Fibroblast of skin of abdomen (primary cell): ENCODE measurements around the gene MARCHF7.
"Not testable (repeated sequence)": the region's sequence is repeated elsewhere in the genome, so short reads cannot be mapped to it uniquely, and the experiment has no call there.

Experiments
- DNase-seq: peaks from one replicate; pipeline ENCODE4 v3.0.0-alpha.2; 2013

MARCHF7 gene

GRCh38 chr2:159722580-159722979 is 10.3 kb downstream of the MARCHF7 start:
- no peak for DNase-seq

- DNase-seq, result not testable (repeated sequence)
These were observed 12.7 kb downstream of the MARCHF7 start for GRCh38 chr2:159724795-159725572.

- no peak for DNase-seq
These were observed 13.4 kb downstream of the MARCHF7 start for GRCh38 chr2:159725713-159726112.

GRCh38 chr2:159728629-159729028 is 16.3 kb downstream of the MARCHF7 start:
- DNase-seq, result no peak

GRCh38 chr2:159735648-159736047 is 23.3 kb downstream of the MARCHF7 start:
- no peak for DNase-seq

- peak; percentile 49 for DNase-seq
These were observed 23.7 kb downstream of the MARCHF7 start for GRCh38 chr2:159736048-159736447.

GRCh38 chr2:159737292-159737916 is 25.1 kb downstream of the MARCHF7 start:
- peak; percentile 22 for DNase-seq

- DNase-seq, result no peak
These were observed 25.6 kb downstream of the MARCHF7 start for GRCh38 chr2:159737917-159738296.

- DNase-seq, result no peak
These were observed 26.4 kb downstream of the MARCHF7 start for GRCh38 chr2:159738509-159739390.

- DNase-seq, result no peak
These were observed 30.5 kb downstream of the MARCHF7 start for GRCh38 chr2:159742846-159743245.

- peak; percentile 8 for DNase-seq
These were observed 32.1 kb downstream of the MARCHF7 start for GRCh38 chr2:159744363-159744762.

GRCh38 chr2:159745237-159745636 is 32.9 kb downstream of the MARCHF7 start:
- DNase-seq, result not testable (repeated sequence)

GRCh38 chr2:159748089-159748488 is 35.8 kb downstream of the MARCHF7 start:
- DNase-seq, result no peak

- no peak for DNase-seq
These were observed 38.6 kb downstream of the MARCHF7 start for GRCh38 chr2:159750873-159751272.

- no peak for DNase-seq
These were observed 41.5 kb downstream of the MARCHF7 start for GRCh38 chr2:159753797-159754196.

GRCh38 chr2:159755014-159755413 is 42.7 kb downstream of the MARCHF7 start:
- DNase-seq, result no peak

GRCh38 chr2:159755788-159756187 is 43.5 kb downstream of the MARCHF7 start:
- DNase-seq, result peak; percentile 17

- no peak for DNase-seq
These were observed 45.9 kb downstream of the MARCHF7 start for GRCh38 chr2:159758239-159758638.

- no peak for DNase-seq
These were observed 46.4 kb downstream of the MARCHF7 start for GRCh38 chr2:159758686-159759085.

GRCh38 chr2:159759577-159759976 is 47.3 kb downstream of the MARCHF7 start:
- DNase-seq, result no peak

- DNase-seq, result no peak
These were observed 48.0 kb downstream of the MARCHF7 start for GRCh38 chr2:159760326-159760725.

- DNase-seq, result no peak
These were observed 49.8 kb downstream of the MARCHF7 start for GRCh38 chr2:159762075-159762474.
